CD8-positive, alpha-beta memory T cell (primary cell): ENCODE measurements around the gene SAMD4B. TPM values are rescaled to one million over a fixed set of nuclear protein-coding genes. Genes with fewer than 3 reads are reported as not detected.

Experiments used
- CTCF ChIA-PET: fragments of 350-600 bp; sonication (Branson Sonifier 250); formaldehyde crosslinking; loops from one replicate; lab custom pipeline; 2021; ENCODE audit warnings: antibody characterized with exemption; lab: Charles Lee
- POLR2A ChIA-PET: fragments of 350-600 bp; sonication (Branson Sonifier 250); formaldehyde crosslinking; loops from one replicate; lab custom pipeline; 2021; ENCODE audit warnings: antibody characterized with exemption; lab: Charles Lee
- DNase-seq, 5 donors: peaks; one replicate each; pipeline versions ENCODE4 v3.0.0 to v3.0.0-alpha.2; 2020 to 2022; ENCODE audit warnings: mixed read lengths in 1 of 5
- H3K27ac ChIP-seq: one replicate; pipeline ENCODE4 v1.7.0; 2013; ENCODE audit warnings: low read depth, mild to moderate bottlenecking, low read length, moderate library complexity
- H3K27me3 ChIP-seq: 2 replicates; pipeline ENCODE4 v1.7.0; 2013; ENCODE audit warnings: low read length, mild to moderate bottlenecking; ENCODE audit not compliant: insufficient read depth, poor library complexity, severe bottlenecking
- H3K36me3 ChIP-seq: 2 replicates; pipeline ENCODE4 v1.7.0; 2013; ENCODE audit warnings: mild to moderate bottlenecking, low read length, moderate library complexity; ENCODE audit not compliant: insufficient read depth
- H3K4me1 ChIP-seq: 2 replicates; pipeline ENCODE4 v1.7.0; 2013; ENCODE audit warnings: mild to moderate bottlenecking, low read length, moderate library complexity; ENCODE audit not compliant: insufficient read depth
- H3K4me3 ChIP-seq: 2 replicates; pipeline ENCODE4 v1.7.0; 2013; ENCODE audit warnings: mild to moderate bottlenecking, low read length
- H3K9me3 ChIP-seq: 2 replicates; pipeline ENCODE4 v1.7.0; 2013; ENCODE audit warnings: mild to moderate bottlenecking, low read length
- H3K27ac Mint-ChIP-seq, 8 donors: one replicate each; pipeline ENCODE4 v1.8.0; 2020 to 2021; ENCODE audit warnings: mixed read lengths in 8 of 8, mild to moderate bottlenecking in 6 of 8, inconsistent platforms in 3 of 8, moderate library complexity in 3 of 8
- H3K27me3 Mint-ChIP-seq, 2 donors: one replicate each; pipeline ENCODE4 v1.8.0; 2020 to 2021; ENCODE audit warnings: mixed read lengths in 2 of 2, mild to moderate bottlenecking in 1 of 2, moderate library complexity in 1 of 2
- H3K36me3 Mint-ChIP-seq, 3 donors: one replicate each; pipeline ENCODE4 v1.8.0; 2020 to 2021; ENCODE audit warnings: mixed read lengths in 3 of 3, inconsistent platforms in 1 of 3, mild to moderate bottlenecking in 1 of 3
- H3K4me1 Mint-ChIP-seq, 3 donors: one replicate each; pipeline ENCODE4 v1.8.0; 2020 to 2021; ENCODE audit warnings: mixed read lengths in 3 of 3, inconsistent platforms in 1 of 3, mild to moderate bottlenecking in 1 of 3
- H3K4me3 Mint-ChIP-seq, 7 donors: one replicate each; pipeline ENCODE4 v1.8.0; 2020 to 2021; ENCODE audit warnings: mixed read lengths in 7 of 7, mild to moderate bottlenecking in 6 of 7, moderate library complexity in 4 of 7, inconsistent platforms in 2 of 7
- H3K9me3 Mint-ChIP-seq, 5 donors: one replicate each; pipeline ENCODE4 v1.8.0; 2020 to 2022; ENCODE audit warnings: mixed read lengths in 5 of 5, mild to moderate bottlenecking in 3 of 5, moderate library complexity in 2 of 5, inconsistent platforms in 1 of 5
- polyA plus RNA-seq: library from polyadenylated mRNA; unstranded; fragments of 300-500 nt; fragmentation: Illumina TruSeq; gene quantifications from one replicate; pipeline ENCODE4 v1.2.3, GENCODE V29; 2021
- total RNA-seq, 2 experiments: library from RNA; stranded (reverse); gene quantifications; one replicate each; pipeline ENCODE4 v1.2.3, GENCODE V29; 2021

The SAMD4B gene
- total and polyA plus RNA-seq, 3 experiments from 2014 or later = 18.7 to 55.6 (median 54.3) TPM

DNA sequence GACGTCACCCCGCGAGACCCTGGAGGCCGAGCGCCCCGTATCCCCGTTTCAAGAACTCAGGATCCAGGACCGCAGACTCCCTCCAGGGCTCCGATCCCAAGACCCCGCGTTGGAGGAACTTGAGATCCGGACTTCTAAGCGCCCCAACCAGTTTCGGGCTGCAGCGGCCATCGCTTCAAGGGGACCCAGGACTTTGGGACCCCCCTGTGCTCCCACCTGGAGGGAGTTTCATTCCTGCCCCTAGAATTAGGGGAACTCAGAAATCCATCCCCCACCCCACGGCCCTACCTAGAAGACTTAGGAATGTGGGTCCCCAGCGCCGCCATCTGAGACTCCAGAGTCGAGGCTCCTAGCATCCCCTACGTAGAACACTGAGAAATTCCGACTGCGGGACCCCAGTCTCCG, 70.6 kb downstream of the SAMD4B start:
- Histone ChIP-seq H3K27ac (peak overlapping the region; percentile 92), H3K4me3 (peak overlapping the region; percentile 93), H3K36me3 (peaks cover 10% of the 10 kb centered on the region), H3K4me1 (peaks cover 28% of the 10 kb centered on the region), H3K9me3 (no peaks in the 10 kb centered on the region), H3K27me3 (no peaks in the 10 kb centered on the region)
- DNase-seq = no peak
- peaks cover 0 to 29% of the 10 kb centered on the region in 2 donors for H3K27me3 Mint-ChIP-seq
- CTCF ChIA-PET = interaction anchor here (1.2 to 2.3 kb wide), 4 partner anchors 13 to 28 kb away, joined by 7 to 207 read pairs (median 18); partner anchors contain the start of gene RPS16
- POLR2A ChIA-PET = interaction anchor here (0.6 to 2.3 kb wide), 8 partner anchors 9 to 23 kb away, joined by 3 to 48 read pairs (median 11); partner anchors contain the start of genes MED29, PAF1 and RPS16
- peaks cover 12 to 51% (median 12%) of the 10 kb centered on the region in 3 donors for H3K36me3 Mint-ChIP-seq
- peak overlapping the region; percentile 32 to 100 (median 98) for H3K27ac Mint-ChIP-seq
- H3K9me3 Mint-ChIP-seq = peaks cover 0 to 15% (median 6%) of the 10 kb centered on the region in 5 donors
- peaks cover 39 to 50% (median 46%) of the 10 kb centered on the region in 3 donors for H3K4me1 Mint-ChIP-seq
- H3K4me3 Mint-ChIP-seq = peak overlapping the region; percentile 89 to 96 (median 92)

- peak overlapping the region; percentile 90 to 100 (median 98) for H3K27ac Mint-ChIP-seq
- H3K36me3 Mint-ChIP-seq = peaks cover 6 to 50% (median 8%) of the 10 kb centered on the region in 3 donors
- Histone ChIP-seq H3K4me1 (peaks cover 28% of the 10 kb centered on the region), H3K9me3 (no peaks in the 10 kb centered on the region), H3K4me3 (peak overlapping the region; percentile 93), H3K27ac (peak overlapping the region; percentile 92), H3K27me3 (no peaks in the 10 kb centered on the region), H3K36me3 (peaks cover 5% of the 10 kb centered on the region)
- DNase-seq = peak in 2 of 5 donors; percentile 43 to 66
- CTCF ChIA-PET = interaction anchor here (1.5 to 1.9 kb wide), 3 partner anchors 15 to 119 kb away, joined by 4 to 8 read pairs (median 7); partner anchors contain the start of genes EID2B and RPS16
- H3K27me3 Mint-ChIP-seq = peaks cover 0 to 24% of the 10 kb centered on the region in 2 donors
- peaks cover 0 to 15% (median 2%) of the 10 kb centered on the region in 5 donors for H3K9me3 Mint-ChIP-seq
- peaks cover 38 to 49% (median 45%) of the 10 kb centered on the region in 3 donors for H3K4me1 Mint-ChIP-seq
- peak overlapping the region; percentile 89 to 96 (median 92) for H3K4me3 Mint-ChIP-seq
- POLR2A ChIA-PET = interaction anchor here (0.6 to 1.5 kb wide), 2 partner anchors 10 to 22 kb away, joined by 3 to 4 read pairs; partner anchors contain the start of gene RPS16
These were observed 71.2 kb downstream of the SAMD4B start for GRCh38 chr19:39413272-39413910.

DNA sequence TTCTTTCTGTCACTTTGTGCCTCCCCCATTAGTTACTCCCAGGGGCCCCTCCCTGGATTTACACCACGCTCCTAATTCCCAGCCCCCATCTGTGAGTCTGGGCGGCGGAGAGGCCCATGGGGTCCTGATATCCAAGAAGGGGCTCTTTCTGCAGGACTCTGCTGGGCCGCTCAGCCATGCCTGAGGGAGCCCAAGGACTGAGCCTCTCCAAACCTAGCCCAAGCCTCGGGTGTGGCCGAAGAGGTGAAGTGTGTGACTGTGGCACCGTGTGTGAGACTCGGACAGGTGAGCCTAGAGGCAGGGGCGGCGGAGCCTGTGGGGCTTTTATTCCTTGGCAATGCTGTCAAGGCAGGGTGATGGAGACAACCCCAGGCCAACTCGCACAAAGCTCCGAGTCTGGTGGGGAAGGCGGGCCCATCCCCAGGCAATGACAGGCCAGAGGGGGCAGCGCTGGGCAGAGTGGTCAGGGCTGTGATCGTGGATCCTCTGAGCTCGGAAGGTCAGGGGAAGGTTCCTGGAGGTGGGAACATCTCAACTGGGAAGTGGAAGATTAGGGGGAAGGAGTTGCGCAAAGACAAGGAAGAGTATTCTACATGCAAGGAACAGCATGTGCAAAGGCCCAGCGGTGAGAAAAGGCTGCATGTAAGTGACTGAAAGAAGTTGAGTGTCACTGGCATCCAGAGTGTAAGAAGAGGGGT, 71.8 kb downstream of the SAMD4B start:
- no peaks in the 10 kb centered on the region for H3K36me3 ChIP-seq
- H3K4me3 ChIP-seq = peak overlapping the region; percentile 34
- Mint-ChIP-seq H3K4me1 (peaks cover 34 to 43% (median 38%) of the 10 kb centered on the region in 3 donors), H3K4me3 (peak overlapping the region; percentile 74 to 93 (median 85)), H3K27me3 (peaks cover 0 to 18% of the 10 kb centered on the region in 2 donors), H3K27ac (peak overlapping the region; percentile 88 to 96 (median 92)), H3K9me3 (peaks cover 0 to 11% (median 2%) of the 10 kb centered on the region in 5 donors), H3K36me3 (peaks cover 0 to 50% (median 3%) of the 10 kb centered on the region in 3 donors)
- H3K4me1 ChIP-seq = peaks cover 28% of the 10 kb centered on the region
- peak in 1 of 5 donors; percentile 57 for DNase-seq
- H3K27me3 ChIP-seq = no peaks in the 10 kb centered on the region
- no peak overlapping the region for H3K27ac ChIP-seq
- H3K9me3 ChIP-seq = no peaks in the 10 kb centered on the region
- ChIA-PET CTCF (interaction anchor here (1.5 to 1.9 kb wide), 3 partner anchors 16 to 119 kb away, joined by 4 to 8 read pairs (median 7); partner anchors contain the start of genes EID2B and RPS16), POLR2A (interaction anchor here (1.5 to 1.8 kb wide), 2 partner anchors 10 to 21 kb away, joined by 4 to 9 read pairs; partner anchors contain the start of gene RPS16)

GRCh38 chr19:39415111-39416046, 73.2 kb downstream of the SAMD4B start:
- H3K27ac ChIP-seq = no peak overlapping the region
- no peak overlapping the region for H3K4me3 ChIP-seq
- Mint-ChIP-seq H3K27ac (peak overlapping the region in 6 of 8 donors; percentile 15 to 88 (median 50)), H3K27me3 (peaks cover 0 to 9% of the 10 kb centered on the region in 2 donors), H3K4me3 (peak overlapping the region in 3 of 7 donors; percentile 41 to 58 (median 48)), H3K4me1 (peaks cover 29 to 39% (median 34%) of the 10 kb centered on the region in 3 donors), H3K36me3 (peaks cover 0 to 50% (median 5%) of the 10 kb centered on the region in 3 donors), H3K9me3 (peaks cover 0 to 9% (median 2%) of the 10 kb centered on the region in 5 donors)
- peaks cover 25% of the 10 kb centered on the region for H3K4me1 ChIP-seq
- CTCF ChIA-PET = interaction anchor here (1.8 to 1.9 kb wide), 2 partner anchors 17 to 117 kb away, joined by 7 to 8 read pairs; partner anchors contain the start of gene EID2B
- no peaks in the 10 kb centered on the region for H3K36me3 ChIP-seq
- no peak for DNase-seq
- no peaks in the 10 kb centered on the region for H3K9me3 ChIP-seq
- H3K27me3 ChIP-seq = no peaks in the 10 kb centered on the region
- POLR2A ChIA-PET = interaction anchor here (1.8 kb wide), 1 partner anchor 20 kb away, joined by 9 read pairs; the partner anchor contains the start of gene RPS16

GRCh38 chr19:39416152-39417120, 74.2 kb downstream of the SAMD4B start:
- H3K9me3 Mint-ChIP-seq = peaks cover 0 to 7% (median 0%) of the 10 kb centered on the region in 5 donors
- H3K4me3 ChIP-seq = no peak overlapping the region
- POLR2A ChIA-PET = interaction anchor here (0.6 to 1.4 kb wide), 3 partner anchors 17 to 294 kb away, joined by 3 to 8 read pairs (median 4); partner anchors contain the start of gene RPS16
- CTCF ChIA-PET = no interaction called here
- no peak for DNase-seq
- H3K27me3 ChIP-seq = no peaks in the 10 kb centered on the region
- H3K4me1 Mint-ChIP-seq = peaks cover 18 to 29% (median 24%) of the 10 kb centered on the region in 3 donors
- H3K9me3 ChIP-seq = no peaks in the 10 kb centered on the region
- H3K4me3 Mint-ChIP-seq = no peak overlapping the region
- peaks cover 0 to 52% (median 5%) of the 10 kb centered on the region in 3 donors for H3K36me3 Mint-ChIP-seq
- no peak overlapping the region for H3K27ac ChIP-seq
- H3K36me3 ChIP-seq = no peaks in the 10 kb centered on the region
- peaks cover 14% of the 10 kb centered on the region for H3K4me1 ChIP-seq
- H3K27ac Mint-ChIP-seq = peak overlapping the region in 2 of 8 donors; percentile 42 to 66
- H3K27me3 Mint-ChIP-seq = peaks cover 0 to 7% of the 10 kb centered on the region in 2 donors

DNA sequence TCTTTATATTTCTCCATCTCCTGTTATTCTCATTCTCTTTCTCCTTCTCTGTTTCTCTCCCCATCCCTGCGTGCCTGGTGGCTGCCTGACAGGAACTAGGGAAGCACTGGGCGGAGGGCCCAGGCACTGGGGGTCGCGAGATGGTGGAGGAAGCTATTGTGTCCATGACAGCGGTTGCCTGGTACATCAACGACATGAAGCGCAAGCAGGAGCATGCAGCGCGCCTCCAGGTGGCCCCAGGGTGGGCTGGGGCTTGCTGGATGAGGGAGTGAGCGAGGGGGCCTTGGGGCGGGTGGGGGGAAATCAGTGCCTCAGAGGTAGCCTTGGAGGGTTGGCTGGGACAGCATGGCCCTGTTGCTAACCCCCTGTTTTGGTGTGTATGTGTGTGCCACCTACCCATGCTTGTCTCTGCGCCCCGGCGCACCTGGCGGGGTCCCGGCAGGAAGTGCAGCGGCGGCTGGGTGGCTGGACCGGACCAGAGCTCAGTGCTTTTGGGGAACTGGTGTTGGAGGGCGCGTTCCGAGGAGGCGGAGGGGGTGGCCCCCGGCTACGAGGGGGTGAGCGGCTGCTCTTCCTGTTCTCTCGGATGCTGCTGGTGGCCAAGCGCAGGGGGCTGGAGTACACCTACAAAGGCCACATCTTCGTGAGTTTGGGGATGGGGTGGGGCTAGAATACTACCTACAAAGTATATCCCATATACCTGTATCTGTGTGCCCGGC, 75.4 kb downstream of the SAMD4B start:
- DNase-seq = no peak
- peak overlapping the region in 5 of 8 donors; percentile 33 to 82 (median 50) for H3K27ac Mint-ChIP-seq
- H3K4me3 Mint-ChIP-seq = peak overlapping the region in 1 of 7 donors; percentile 37
- Histone ChIP-seq H3K9me3 (no peaks in the 10 kb centered on the region), H3K27ac (no peak overlapping the region), H3K36me3 (peaks cover 1% of the 10 kb centered on the region), H3K4me1 (peaks cover 10% of the 10 kb centered on the region), H3K27me3 (no peaks in the 10 kb centered on the region), H3K4me3 (no peak overlapping the region)
- ChIA-PET POLR2A (interaction anchor here (0.8 to 1.4 kb wide), 2 partner anchors 9 to 16 kb away, joined by 3 read pairs; no protein-coding TSS in a partner anchor), CTCF (interaction anchor here (0.7 to 2.1 kb wide), 2 partner anchors 9 to 81 kb away, joined by 3 to 6 read pairs; no protein-coding TSS in a partner anchor)
- H3K9me3 Mint-ChIP-seq = no peaks in the 10 kb centered on the region
- no peaks in the 10 kb centered on the region for H3K27me3 Mint-ChIP-seq
- peaks cover 12 to 20% (median 15%) of the 10 kb centered on the region in 3 donors for H3K4me1 Mint-ChIP-seq
- peaks cover 0 to 47% (median 5%) of the 10 kb centered on the region in 3 donors for H3K36me3 Mint-ChIP-seq
